GM21737 (cell line): ENCODE data around the gene ASPSCR1.

Experiments used
- ATAC-seq: cut with Tn5 transposase; IDR thresholded peaks from one replicate; pipeline ENCODE4 v1.9.1; 2021; ENCODE audit warnings: mild to moderate bottlenecking, moderate library complexity; ENCODE audit not compliant: unreplicated experiment

ASPSCR1 gene, protein sequence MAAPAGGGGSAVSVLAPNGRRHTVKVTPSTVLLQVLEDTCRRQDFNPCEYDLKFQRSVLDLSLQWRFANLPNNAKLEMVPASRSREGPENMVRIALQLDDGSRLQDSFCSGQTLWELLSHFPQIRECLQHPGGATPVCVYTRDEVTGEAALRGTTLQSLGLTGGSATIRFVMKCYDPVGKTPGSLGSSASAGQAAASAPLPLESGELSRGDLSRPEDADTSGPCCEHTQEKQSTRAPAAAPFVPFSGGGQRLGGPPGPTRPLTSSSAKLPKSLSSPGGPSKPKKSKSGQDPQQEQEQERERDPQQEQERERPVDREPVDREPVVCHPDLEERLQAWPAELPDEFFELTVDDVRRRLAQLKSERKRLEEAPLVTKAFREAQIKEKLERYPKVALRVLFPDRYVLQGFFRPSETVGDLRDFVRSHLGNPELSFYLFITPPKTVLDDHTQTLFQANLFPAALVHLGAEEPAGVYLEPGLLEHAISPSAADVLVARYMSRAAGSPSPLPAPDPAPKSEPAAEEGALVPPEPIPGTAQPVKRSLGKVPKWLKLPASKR

GRCh38 chr17:81977211-81977808 lies at the start of gene ASPSCR1:
TSS of gene ASPSCR1 (plus strand) at chr17:81977629. CDS start at chr17:81977647, 18 bp downstream.
- peak; percentile 83 for ATAC-seq

DNA sequence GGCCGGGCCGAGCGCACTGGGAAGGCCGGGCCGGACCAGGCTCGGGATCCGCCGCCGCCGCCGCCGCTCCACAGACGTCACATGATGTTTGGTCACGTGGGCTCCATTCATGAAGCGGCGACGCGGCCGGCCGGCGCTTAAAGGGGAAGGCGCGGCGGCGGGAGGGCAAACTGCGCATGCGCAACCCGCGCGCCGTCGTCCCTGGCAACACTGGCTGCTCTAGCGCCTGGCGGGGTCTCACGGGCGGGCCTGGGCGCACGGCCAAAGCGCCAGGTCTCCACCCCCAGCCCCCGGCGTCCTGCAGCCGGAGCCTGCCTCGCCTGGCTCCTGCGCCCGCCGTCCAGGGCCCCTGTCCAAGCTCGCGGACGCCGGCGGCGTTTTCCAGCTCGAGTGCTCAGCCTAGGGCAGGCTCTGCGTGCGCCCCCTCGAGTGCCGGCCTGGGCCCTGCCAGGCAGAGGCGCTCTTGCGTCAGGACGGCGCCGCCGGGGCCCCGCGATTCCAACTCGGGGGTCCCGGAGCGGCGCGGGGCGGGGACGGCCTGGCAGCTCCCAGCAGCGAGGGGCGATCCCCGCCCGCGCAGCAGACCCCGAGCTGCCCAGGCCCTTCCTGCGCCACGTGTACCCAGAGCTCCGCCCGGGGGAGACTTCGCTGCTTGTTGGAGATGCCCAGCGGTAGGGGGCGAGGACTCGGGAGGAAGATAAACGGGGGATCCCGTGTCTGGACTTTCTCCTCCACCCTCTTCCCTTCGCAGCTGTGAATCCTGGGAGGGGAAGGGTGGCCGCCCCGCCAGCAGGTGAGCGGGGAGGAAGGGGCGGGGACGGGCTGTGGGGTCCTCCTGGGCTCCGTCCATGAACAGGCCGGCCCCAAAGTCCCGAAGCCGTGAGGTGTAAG lies 49.5 kb upstream of the ASPSCR1 start, which contains the start of gene MAFG:
Gene MAFG (minus strand): TSS at position 83 of the 891 bp plus-strand sequence. CDS start 4,550 bp downstream, outside the sequence.
- peak; percentile 54 for ATAC-seq

- ATAC-seq, result no peak
Observed at GRCh38 chr17:81928544-81929252, 48.7 kb upstream of the ASPSCR1 start.

DNA sequence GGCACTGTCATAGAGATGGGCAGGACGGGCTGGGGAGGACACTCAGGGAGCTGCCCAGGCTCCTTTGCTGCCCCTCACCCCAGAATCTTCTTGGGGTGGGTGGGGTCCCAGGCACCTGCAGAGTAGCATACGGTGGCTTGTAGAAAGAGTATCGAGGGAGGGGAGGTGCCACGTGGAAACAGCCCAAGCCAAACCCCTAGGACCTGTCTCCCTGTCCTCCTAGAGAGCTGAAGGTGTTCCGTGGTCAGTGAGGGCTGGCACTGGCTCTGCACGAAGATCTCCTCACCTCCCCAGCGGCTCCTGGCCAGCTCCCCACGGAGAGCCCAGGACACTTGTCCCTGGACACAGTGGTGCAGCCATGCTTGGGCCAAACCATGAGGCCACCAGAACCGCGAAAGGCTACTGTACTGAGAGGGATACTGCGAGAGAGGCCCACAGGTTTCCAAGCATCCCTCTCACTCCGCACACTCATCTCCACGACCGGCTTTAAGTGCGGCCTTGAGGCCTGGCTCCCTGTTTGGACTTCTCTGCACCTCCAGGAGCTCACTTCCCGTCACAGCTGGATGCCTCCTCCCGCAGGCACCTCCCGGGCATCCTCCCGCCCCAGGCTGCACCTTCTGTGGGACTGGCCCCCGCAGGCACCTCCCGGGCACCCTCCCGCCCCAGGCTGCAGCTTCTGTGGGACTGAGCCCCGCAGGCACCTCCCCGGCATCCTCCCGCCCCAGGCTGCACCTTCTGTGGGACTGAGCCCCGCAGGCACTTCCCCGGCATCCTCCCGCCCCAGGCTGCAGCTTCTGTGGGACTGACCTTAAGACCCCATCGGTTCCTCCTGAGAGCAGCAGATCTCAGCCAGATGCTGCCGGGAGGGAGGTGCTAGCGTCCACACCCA lies 47.9 kb upstream of the ASPSCR1 start:
- no peak for ATAC-seq

- no peak for ATAC-seq
Observed at GRCh38 chr17:81930142-81931125, 47.0 kb upstream of the ASPSCR1 start.

- ATAC-seq, result no peak
Observed at GRCh38 chr17:81931189-81931556, 46.3 kb upstream of the ASPSCR1 start.

DNA sequence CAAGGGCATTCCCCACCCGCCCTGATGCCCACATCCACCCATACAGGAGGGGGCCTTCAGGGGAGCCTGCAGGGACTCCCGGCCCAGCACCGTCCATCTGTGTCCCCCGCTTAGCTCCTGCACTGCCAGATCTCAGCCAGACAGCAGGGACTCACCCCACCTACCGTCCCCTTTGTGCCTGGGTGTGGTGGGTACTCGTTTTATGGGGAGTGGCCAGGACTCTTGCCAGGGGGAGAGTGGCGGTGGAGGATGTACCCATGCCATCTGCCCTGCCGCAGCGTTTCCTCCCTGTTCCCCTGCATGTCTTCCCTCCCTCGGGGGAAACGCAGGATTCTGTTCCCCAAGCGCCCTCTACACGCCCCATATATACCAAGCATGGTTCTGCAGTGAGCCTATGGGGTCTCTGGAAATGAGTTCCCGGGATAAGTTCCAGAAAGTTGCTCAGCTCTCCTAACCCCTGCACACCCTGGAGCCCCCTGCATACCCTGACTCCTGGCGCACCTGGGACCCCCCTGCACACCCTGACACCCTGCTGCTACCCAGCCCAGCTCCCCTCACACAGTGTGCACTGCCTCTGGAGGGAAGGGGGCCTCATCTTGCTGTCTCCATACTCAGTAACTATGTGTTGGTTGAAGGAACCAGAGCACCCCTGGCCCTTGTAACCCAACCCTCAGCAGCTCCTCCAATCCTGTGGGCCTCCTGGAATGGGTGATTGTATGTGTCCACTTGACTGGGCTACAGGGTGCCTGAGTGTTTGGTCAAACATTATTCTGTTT lies 45.7 kb upstream of the ASPSCR1 start:
- ATAC-seq, result no peak

DNA sequence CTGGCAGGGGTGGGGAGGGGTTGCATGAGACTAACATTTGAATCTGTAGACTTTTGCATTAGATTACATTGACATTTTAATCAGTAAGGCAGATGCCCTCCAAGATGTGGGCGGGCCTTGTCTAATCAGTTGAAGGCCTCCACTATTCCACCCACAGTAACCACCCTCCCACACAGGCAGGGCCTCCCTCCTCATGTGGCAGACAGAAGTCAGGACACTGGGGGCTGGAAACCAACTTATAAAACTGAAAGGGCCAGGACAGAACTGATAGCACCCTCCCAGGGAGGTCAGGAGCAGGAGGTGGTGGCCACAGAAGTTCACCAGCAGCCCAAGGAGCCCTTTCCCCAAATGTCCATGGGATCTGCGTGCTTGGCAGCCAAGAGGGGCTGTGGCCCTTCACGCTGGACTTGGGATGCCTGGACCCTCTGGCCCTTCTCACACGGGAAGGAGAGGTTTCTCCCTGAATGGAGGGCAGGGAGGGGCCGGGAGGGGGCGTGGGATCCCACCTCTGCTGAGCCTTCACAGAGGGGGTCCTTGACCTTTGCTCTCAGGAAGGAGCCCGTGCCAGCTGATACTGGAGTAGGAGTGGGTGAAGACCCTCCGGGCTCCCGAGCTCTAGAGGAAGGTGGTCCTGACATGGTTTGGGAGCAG lies 45.0 kb upstream of the ASPSCR1 start:
- ATAC-seq, result no peak

DNA sequence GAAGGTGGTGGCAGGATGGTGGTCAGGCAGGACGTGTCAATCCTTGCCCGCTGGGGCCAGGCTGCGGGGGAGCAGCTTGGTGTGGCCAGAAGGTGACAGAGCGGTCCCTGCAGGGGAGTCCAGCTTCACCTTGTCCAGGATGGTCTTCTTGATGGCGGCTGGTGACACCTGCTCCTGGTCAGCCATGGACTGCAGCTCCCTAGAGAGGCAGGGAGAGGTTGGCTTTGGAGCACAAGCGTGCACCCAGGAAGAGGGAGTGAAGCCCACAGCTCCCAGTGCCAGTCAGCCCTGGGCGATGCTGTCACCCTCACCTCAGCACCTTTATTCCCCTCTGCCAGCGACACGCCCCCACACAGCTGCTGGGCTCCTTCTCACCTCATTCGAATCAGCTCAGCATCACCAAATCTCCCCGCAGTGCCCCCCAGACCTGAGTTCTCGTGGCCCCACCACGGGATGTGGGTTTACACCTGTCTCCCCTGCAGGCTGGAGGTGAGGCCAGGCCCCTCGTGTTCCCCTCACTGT lies 44.2 kb upstream of the ASPSCR1 start:
- ATAC-seq, result no peak

- ATAC-seq, result no peak
Observed at GRCh38 chr17:81934098-81934757, 43.2 kb upstream of the ASPSCR1 start.

DNA sequence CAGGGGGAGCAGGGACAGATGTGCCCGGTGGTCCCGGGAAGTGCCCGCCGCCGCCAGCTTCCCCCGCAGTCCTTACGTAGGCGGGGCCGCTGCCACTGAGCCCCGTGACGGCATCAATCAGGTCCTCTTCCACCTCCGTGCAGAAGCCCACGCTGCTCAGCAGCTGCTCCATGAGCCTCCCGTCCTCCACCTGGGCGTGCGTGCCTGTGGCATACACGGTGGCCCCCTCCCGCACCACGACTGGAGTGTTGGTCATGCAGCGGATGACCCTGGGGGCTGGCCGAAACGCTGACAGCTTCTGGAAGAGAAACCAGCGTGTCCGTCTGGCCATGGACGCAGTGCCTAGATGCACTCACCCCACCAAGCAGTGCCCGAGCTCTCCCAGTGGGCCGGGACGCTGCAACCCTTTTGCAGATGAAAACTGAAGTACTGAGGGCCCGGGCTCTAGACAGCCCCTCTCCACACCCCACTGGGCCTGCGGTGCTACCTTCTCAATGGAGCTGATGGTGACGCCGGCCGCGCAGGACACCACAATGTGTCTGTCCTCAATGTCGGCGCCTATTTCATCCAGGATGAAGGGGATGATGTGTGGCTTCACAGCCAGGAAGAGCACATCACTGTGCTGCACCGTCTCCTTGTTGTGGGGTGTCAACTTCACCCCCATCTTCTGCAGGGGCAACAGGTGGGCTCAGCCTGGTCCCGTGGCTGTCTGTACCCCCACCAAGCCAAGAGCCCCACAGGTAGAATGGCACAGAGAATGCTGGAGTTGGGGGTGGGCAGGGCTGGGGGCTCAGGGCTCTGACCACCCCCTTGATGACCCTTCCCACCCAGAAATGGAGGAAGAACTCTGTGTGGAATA lies 42.4 kb upstream of the ASPSCR1 start:
- no peak for ATAC-seq

DNA sequence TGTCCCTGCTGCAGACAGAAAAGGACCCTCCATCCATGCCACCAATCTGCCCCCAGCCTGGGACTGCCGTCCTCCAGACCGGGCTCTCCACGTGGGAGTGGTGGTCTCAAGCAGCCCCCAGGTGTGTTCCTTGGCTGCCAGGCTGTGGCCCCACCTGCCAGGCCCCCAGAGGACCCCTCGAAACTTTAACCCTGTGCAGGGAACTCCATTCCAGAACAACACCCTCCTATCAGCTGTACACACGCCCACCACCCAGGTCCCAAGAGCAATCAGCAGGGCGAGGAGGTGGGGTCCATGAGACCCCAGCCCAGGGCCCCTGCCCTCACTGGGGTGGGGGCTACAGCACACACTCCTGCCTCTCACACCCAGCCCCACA lies 41.7 kb upstream of the ASPSCR1 start:
- ATAC-seq, result no peak

DNA sequence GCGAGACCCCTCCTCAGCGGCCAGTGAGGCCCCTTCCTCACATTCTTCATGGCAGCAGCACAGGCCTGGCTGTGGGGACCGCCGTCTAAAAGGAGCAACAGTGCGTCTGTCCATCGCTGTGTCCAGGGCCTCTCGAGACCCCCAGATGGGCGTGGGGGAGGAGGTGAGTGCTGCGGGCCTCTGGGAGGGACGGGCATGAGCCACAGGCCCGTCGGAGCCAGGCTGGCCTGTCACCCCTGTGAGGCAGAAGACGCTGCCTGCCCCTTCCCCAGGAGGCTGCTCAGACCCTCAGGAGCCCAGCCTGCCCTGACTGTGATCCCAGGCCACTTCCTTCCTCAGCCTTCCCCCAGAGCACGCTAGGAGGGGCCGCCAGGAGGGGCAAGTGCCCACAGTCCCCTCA lies 38.2 kb upstream of the ASPSCR1 start:
- no peak for ATAC-seq

DNA sequence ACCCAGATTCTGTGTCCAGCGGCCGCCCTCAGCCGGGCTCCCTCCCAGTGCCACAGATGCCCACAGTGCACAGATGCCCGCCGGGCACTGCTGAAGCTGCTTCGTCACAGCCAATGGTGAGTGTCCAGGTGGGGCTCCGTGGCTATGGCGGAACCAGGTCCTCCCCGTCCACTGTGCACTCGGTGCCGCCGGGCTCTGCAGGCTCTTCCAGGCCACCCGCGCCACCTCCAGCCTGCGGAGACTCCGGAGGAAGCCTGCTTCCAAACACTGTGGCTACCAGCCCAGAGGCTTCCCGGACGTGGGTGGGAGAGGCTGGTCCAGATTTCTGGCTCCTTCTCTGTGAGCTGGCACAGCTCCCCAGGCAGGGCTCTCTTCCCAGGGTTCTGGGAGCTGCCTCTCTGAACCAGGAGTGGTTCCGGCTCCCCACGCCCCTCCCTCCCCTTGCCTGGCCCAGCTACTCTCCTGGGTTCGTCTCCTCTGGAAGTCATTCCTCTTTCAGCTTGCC lies 37.5 kb upstream of the ASPSCR1 start:
- ATAC-seq, result no peak
